Endodermal cell (in vitro differentiated cells): ENCODE results near the gene OR2V2. TPM values are rescaled to one million over a fixed set of nuclear protein-coding genes. Genes with fewer than 3 reads are reported as not detected.

Source experiments
- DNase-seq: peaks from one replicate; pipeline ENCODE4 v3.0.0-alpha.2; 2017
- H3K27ac ChIP-seq: 2 replicates; pipeline ENCODE4 v1.5.1; 2013; ENCODE audit warnings: mild to moderate bottlenecking, low read depth, low read length, moderate library complexity
- H3K27me3 ChIP-seq: 2 replicates; pipeline ENCODE4 v1.6.1; 2013; ENCODE audit warnings: mild to moderate bottlenecking, low read length, moderate library complexity; ENCODE audit not compliant: insufficient read depth, control insufficient read depth, poor library complexity, severe bottlenecking
- H3K36me3 ChIP-seq: 2 replicates; pipeline ENCODE4 v1.7.0; 2013; ENCODE audit warnings: mild to moderate bottlenecking, low read length, moderate library complexity; ENCODE audit not compliant: control insufficient read depth, insufficient read depth
- H3K4me1 ChIP-seq: one replicate; pipeline ENCODE4 v1.7.0; 2013; ENCODE audit warnings: low read length; ENCODE audit not compliant: control insufficient read depth, insufficient read depth
- H3K4me3 ChIP-seq: 2 replicates; pipeline ENCODE4 v1.5.1; 2013; ENCODE audit warnings: mild to moderate bottlenecking, low read length, moderate library complexity
- H3K9ac ChIP-seq: 2 replicates; pipeline ENCODE4 v1.6.1; 2013; ENCODE audit warnings: mild to moderate bottlenecking, low read length, moderate library complexity; ENCODE audit not compliant: poor library complexity, severe bottlenecking; ENCODE audit errors: extremely low read depth
- H3K9me3 ChIP-seq: 2 replicates; pipeline ENCODE4 v1.6.1; 2013; ENCODE audit warnings: mild to moderate bottlenecking, low read length, moderate library complexity; ENCODE audit not compliant: control insufficient read depth
- H3K27ac Mint-ChIP-seq: 2 replicates; pipeline ENCODE4 v1.8.0; 2020; ENCODE audit warnings: mixed read lengths
- H3K27me3 Mint-ChIP-seq: 2 replicates; pipeline ENCODE4 v1.8.0; 2021; ENCODE audit warnings: mild to moderate bottlenecking, mixed read lengths; ENCODE audit not compliant: insufficient read depth
- H3K36me3 Mint-ChIP-seq: 2 replicates; pipeline ENCODE4 v1.8.0; 2020; ENCODE audit warnings: low read depth, mixed read lengths
- H3K4me1 Mint-ChIP-seq: 2 replicates; pipeline ENCODE4 v1.8.0; 2020; ENCODE audit warnings: mixed read lengths
- H3K4me3 Mint-ChIP-seq: 2 replicates; pipeline ENCODE4 v1.8.0; 2020; ENCODE audit warnings: mild to moderate bottlenecking, moderate library complexity, mixed read lengths
- H3K9me3 Mint-ChIP-seq: 2 replicates; pipeline ENCODE4 v1.8.0; 2020; ENCODE audit warnings: mild to moderate bottlenecking, mixed read lengths
- WGBS, 2 experiments: methylation state at CpG; one replicate each; pipeline versions ENCODE4 v1.1.5 to v1.1.7; 2013; ENCODE audit warnings: missing lambda C conversion rate in 2 of 2, mixed read lengths in 1 of 2; ENCODE audit not compliant: insufficient coverage in 1 of 2, insufficient read length in 1 of 2; 5-methylcytosine and 5-hydroxymethylcytosine counted together
- total RNA-seq, 2 donors: library from RNA; stranded (reverse); fragmentation: NEBNext Ultra II Directional in 1 of 2; extraction: Animal tissue kit (Norgen Biotek cat#: 25700) in 1 of 2; gene quantifications; 2 replicates in 1 of 2; 3 replicates in 1 of 2; pipeline ENCODE4 v1.2.1, GENCODE V29; 2021
- TF ChIP-seq, protein P1 (sequence below): fragments of 200-600 bp; sonication (generic); conservative IDR thresholded peaks from 2 replicates; pipeline ENCODE4 v1.5.0; 2021; ENCODE audit warnings: antibody characterized with exemption, mild to moderate bottlenecking

The OR2V2 gene
- total RNA-seq, 2 donors from 2014 or later = not detected

DNA sequence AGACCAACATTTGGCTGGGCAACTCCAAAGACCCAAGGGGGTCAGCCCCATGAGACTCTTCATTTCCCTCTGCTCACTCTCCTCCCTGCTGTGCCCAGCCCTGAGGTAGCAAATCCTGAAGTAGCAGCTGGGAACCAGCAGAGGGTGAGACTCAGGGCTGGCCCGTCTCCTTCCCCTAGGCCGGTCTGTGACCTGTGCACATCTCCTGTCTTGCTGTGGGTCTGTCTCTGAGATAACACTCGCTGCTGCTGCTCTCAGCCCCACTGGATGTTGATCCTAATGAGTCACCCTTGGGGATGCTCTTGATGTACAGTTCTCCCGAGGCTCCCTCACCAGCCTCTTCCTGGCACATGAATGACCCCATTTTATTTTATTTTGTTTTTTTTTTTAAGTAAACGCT lies 9.1 kb upstream of the OR2V2 start:
- H3K9me3 Mint-ChIP-seq = peaks cover 28% of the 10 kb centered on the region
- H3K36me3 Mint-ChIP-seq = no peaks in the 10 kb centered on the region
- DNase-seq = no peak
- H3K4me3 ChIP-seq = no peak overlapping the region
- no peak overlapping the region for H3K4me3 Mint-ChIP-seq
- no peak overlapping the region for H3K9ac ChIP-seq
- H3K27ac ChIP-seq = no peak overlapping the region
- TF ChIP-seq, protein P1, sequence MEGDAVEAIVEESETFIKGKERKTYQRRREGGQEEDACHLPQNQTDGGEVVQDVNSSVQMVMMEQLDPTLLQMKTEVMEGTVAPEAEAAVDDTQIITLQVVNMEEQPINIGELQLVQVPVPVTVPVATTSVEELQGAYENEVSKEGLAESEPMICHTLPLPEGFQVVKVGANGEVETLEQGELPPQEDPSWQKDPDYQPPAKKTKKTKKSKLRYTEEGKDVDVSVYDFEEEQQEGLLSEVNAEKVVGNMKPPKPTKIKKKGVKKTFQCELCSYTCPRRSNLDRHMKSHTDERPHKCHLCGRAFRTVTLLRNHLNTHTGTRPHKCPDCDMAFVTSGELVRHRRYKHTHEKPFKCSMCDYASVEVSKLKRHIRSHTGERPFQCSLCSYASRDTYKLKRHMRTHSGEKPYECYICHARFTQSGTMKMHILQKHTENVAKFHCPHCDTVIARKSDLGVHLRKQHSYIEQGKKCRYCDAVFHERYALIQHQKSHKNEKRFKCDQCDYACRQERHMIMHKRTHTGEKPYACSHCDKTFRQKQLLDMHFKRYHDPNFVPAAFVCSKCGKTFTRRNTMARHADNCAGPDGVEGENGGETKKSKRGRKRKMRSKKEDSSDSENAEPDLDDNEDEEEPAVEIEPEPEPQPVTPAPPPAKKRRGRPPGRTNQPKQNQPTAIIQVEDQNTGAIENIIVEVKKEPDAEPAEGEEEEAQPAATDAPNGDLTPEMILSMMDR = peak; percentile 33
- peaks cover 34% of the 10 kb centered on the region for H3K9me3 ChIP-seq
- H3K4me1 Mint-ChIP-seq = no peaks in the 10 kb centered on the region
- no peaks in the 10 kb centered on the region for H3K36me3 ChIP-seq
- WGBS, 2 experiments = 72 to 76% methylated on average over 4 to 5 of the region's 5 CpGs
- H3K4me1 ChIP-seq = no peaks in the 10 kb centered on the region
- H3K27ac Mint-ChIP-seq = no peak overlapping the region
- no peaks in the 10 kb centered on the region for H3K27me3 ChIP-seq
- peaks cover 28% of the 10 kb centered on the region for H3K27me3 Mint-ChIP-seq

DNA sequence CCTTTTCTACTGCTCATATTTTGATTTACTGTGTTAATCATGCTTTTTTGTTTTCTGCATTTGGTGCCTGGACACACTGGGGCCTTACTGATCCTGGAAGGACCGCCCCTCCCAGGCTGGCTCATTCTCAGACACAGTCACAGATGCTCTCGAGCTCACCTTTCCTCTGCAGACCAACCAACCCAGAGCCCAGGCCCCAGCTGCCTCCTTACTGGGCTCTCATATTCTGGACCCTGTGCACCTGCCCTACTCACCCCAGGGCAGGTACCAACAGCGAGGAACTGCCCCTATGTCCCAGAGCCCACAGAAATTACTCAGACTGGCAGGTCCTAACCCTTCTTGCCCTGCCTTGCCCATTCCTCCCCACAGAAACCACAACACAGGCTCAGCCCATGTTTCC lies 6.6 kb upstream of the OR2V2 start:
- Mint-ChIP-seq H3K27me3 (peaks cover 36% of the 10 kb centered on the region), H3K9me3 (peaks cover 45% of the 10 kb centered on the region), H3K27ac (no peak overlapping the region), H3K4me1 (no peaks in the 10 kb centered on the region), H3K36me3 (no peaks in the 10 kb centered on the region), H3K4me3 (no peak overlapping the region)
- 46 to 86% methylated on average over 1 to 3 of the region's 3 CpGs for WGBS, 2 experiments
- H3K9ac ChIP-seq = no peak overlapping the region
- H3K9me3 ChIP-seq = peaks cover 46% of the 10 kb centered on the region
- TF ChIP-seq, protein P1 = no peak
- no peak overlapping the region for H3K27ac ChIP-seq
- H3K4me3 ChIP-seq = no peak overlapping the region
- DNase-seq = no peak
- no peaks in the 10 kb centered on the region for H3K27me3 ChIP-seq
- H3K4me1 ChIP-seq = no peaks in the 10 kb centered on the region
- H3K36me3 ChIP-seq = no peaks in the 10 kb centered on the region

DNA sequence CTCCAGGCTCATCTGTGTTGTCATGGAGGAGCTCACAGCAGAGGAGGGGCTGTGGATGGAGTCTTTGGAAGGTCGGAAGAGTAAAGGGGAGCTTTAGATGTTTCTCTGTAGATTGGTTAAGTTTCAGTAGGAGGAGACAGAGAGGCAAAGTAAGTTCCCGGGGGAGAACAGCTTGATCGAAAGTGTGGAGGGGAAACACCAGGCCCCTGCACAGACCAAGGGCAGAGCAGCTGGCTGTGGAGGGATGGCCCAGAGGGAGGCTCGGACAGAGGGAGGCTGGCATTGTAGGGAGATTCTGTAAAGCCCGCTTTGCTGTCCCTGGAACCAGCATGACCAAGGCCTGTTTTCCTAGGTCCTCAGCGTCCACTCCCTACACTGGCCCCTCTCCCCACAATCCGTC lies 5.3 kb upstream of the OR2V2 start:
- no peak overlapping the region for H3K9ac ChIP-seq
- H3K4me3 ChIP-seq = no peak overlapping the region
- Mint-ChIP-seq H3K27me3 (peaks cover 38% of the 10 kb centered on the region), H3K4me1 (peaks cover 5% of the 10 kb centered on the region), H3K4me3 (no peak overlapping the region), H3K27ac (no peak overlapping the region), H3K36me3 (no peaks in the 10 kb centered on the region), H3K9me3 (peaks cover 38% of the 10 kb centered on the region)
- no peaks in the 10 kb centered on the region for H3K4me1 ChIP-seq
- H3K36me3 ChIP-seq = no peaks in the 10 kb centered on the region
- TF ChIP-seq, protein P1 = no peak
- 78 to 83% methylated on average over 3 to 7 of the region's 7 CpGs for WGBS, 2 experiments
- H3K27me3 ChIP-seq = no peaks in the 10 kb centered on the region
- no peak overlapping the region for H3K27ac ChIP-seq
- H3K9me3 ChIP-seq = peaks cover 46% of the 10 kb centered on the region
- DNase-seq = no peak
